HG02759 (cell line): ENCODE data around the gene C6orf136.
"Not testable (repeated sequence)": the region's sequence is repeated elsewhere in the genome, so short reads cannot be mapped to it uniquely, and the experiment has no call there.

Experiments used
- ATAC-seq: cut with Tn5 transposase; IDR thresholded peaks from one replicate; pipeline ENCODE4 v1.9.1; 2021; ENCODE audit warnings: mild to moderate bottlenecking, moderate library complexity; ENCODE audit not compliant: unreplicated experiment

Gene C6orf136

DNA sequence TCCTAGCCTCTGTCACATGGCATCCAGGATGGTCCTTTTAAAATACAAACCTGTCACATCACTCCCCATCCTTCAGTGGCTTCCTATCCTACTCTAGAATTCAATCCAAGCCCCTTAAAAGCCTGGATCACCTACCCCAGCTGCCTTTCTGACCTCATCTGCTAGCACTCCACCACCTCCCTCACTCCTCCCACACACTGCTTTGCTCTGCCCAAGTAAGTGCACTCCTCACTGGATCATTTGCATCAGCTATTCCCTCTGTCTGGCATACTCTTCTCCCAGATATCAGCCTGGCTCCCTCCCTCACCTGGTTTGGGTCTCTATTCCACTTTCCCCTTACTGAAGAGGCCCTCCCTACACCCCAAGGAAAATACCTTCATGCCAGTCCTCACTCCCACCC is 10.5 kb downstream of the C6orf136 start:
- no peak for ATAC-seq

DNA sequence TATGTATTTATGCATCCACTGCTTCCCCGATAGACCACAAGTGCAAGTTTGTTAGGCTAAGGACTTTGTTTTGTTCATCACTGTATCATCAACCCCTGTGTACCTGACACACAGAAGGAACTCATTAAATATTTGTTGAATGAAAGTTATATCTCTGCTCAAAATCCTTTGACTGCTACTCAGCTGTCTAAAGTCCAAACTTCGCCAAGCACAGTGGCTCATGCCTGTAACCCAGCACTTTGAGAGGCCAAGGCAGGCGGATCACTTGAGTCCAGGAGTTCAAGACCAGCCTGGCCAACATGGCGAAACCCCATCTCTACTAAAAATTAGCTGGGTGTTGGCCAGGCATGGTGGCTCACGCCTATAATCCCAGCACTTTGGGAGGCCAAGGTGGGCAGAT is 11.0 kb downstream of the C6orf136 start:
- ATAC-seq: not testable (repeated sequence)

DNA sequence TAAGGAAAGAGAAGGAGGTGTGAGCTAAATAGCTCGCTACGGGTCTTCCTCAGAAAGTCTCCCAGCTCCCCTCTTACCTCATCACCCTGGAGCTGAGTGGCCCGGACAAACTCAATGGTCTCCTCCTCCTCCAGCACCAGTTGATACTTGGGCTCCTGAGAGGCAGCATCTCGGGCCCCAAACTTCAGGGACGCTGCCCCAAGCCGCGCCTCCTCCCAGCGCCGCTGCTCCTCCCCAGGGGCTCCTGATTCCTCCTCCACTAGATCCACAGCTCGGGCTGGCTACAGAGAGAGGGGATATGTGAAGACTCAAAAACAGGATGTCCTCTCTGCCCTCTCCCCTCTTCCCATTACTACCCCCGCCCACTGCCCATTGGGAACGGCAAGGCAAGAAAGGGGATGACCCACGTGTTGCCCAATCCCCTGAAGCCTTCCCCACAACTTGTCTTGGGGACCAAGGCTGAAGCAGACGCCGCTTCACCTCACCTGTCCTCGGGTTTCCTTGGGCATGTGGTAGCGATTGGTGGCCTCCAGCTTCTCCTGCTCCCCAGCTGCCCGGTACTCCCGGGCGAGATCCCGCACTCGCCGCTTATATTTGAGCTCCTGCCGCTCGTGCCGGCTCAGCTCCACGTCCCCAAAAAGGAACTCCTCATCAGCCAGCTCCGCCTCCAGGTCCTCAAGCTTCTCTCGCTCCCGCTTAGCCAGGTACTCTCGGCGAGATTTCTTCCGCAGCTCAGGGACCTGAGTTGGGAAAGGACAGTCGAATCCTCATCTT is 18.2 kb downstream of the C6orf136 start:
- ATAC-seq: no peak

DNA sequence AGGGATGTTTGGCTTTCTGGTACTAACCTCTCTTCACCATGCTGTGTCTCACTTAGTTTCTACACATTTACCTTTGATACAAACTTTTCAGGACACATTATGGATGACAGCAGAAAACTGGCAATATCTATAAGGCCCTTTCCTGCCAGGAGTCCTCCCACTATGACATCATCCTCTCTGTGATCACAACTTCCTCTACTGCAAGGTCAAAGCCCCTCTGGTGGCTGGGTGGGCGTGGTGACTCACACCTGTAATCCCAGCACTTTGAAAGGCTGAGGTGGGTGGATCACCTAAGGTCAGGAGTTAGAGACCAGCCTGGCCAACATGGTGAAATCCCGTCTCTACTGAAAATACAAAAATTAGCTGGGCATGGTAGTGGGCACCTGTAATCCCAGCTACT is 19.4 kb downstream of the C6orf136 start:
- ATAC-seq: not testable (repeated sequence)

DNA sequence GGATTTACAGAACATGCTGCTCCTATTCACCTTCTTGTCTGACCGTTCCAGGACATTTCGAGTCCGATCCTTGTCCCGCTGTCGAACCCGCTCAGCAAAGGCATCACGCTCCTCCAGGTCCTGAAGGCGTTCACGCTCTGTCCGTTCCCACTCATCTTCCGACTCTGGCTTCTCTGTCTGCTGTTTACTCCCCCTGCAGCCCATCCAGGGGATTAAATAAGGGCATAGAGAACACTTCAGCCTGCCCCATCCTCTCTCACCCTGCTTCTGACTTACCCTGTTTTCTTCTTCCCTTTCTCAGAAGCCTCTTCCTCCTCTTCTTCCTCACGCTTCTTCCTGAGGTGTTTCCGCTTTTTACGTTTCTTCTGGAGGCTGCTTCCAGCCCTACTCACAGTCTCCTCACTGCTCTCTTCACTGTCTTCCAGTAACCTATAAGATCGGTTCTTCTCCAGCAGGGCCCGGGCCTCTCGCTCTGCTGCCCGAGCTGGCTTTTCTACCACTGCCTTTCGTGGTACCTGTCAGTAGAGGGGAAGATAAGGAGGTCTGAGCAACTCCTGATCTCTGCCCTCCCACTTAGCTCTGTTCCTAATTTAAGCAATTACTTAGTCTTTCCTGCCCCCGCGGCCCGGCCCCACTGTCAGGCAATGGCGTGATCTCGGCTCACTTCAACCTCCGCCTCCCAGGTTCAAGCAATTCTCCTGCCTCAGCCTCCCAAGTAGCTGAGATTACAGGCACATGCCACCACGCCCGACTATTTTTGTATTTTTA is 24.0 kb downstream of the C6orf136 start:
- ATAC-seq: no peak

DNA sequence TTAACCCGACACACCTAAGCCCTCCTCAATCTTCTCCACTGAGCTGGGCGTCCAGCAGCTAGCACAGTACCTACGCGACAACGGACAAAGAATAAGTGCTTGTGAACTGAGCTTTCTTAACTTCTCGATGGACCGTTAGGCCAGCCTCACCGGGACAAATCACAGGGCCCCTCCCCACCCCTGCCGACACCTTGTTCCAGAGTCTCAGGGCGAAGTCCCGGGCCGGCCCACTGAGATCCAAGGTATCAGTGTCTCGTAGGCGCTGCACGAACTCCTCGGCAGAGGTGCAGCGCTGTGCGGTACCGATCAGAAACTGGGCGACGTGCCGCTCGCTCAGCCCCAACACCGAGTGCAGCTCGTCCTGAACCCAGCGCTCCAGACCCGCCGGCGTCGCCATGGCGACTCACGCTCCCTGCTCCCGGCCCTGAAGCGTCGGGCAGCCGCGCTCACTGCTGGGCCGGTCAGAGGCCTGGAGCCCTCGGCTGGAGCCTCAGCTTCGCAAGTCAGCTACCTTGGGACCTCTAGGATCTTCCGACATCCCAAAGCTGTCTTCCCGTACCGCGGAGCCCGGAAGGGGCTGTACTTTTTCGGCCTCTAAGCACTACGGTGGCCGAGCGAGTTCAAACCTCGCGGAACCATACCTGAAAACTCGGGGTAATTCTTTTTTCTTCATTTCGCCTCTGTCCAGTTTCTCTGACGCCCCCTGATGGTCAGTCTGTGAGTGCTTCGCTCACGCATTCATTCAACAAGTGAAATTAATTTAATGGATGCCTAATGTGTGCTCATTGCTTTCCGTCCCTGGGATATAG is 25.7 kb downstream of the C6orf136 start, which contains the start of gene DHX16:
Gene DHX16 (minus strand): TSS at position 562 of the 809 bp plus-strand sequence. CDS start 165 bp downstream, at position 397.
- ATAC-seq: peak; percentile 78

DNA sequence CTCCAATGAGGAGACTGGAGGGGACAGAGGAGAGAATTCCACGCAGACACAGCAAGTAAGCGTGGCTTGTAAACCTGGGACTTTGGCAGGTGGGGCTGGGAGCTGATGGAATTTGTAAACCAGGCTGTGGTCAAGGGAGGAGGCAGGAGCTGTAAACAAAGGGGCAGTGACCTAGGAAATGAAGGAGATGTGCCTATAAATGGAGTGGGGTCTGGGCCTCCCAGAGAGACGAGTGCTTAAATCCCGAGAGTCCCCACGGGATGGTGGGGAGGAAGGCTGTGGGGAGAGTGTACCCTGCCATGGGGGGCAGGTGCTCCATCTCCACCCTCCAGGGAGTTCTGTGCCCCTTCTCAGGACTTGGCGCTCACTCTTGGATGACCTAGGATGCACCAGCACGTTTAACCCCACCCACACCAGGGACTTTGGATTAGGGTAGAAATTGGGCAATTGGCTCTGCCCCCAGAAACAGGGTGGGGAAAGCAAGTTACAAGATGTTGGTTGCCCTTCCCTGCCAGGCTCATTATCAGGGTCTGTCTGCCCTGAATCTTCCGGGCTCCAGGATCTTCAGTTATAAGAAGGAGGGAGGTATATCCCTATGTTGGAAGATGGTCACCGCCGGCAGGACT is 29.8 kb downstream of the C6orf136 start:
- ATAC-seq: no peak

DNA sequence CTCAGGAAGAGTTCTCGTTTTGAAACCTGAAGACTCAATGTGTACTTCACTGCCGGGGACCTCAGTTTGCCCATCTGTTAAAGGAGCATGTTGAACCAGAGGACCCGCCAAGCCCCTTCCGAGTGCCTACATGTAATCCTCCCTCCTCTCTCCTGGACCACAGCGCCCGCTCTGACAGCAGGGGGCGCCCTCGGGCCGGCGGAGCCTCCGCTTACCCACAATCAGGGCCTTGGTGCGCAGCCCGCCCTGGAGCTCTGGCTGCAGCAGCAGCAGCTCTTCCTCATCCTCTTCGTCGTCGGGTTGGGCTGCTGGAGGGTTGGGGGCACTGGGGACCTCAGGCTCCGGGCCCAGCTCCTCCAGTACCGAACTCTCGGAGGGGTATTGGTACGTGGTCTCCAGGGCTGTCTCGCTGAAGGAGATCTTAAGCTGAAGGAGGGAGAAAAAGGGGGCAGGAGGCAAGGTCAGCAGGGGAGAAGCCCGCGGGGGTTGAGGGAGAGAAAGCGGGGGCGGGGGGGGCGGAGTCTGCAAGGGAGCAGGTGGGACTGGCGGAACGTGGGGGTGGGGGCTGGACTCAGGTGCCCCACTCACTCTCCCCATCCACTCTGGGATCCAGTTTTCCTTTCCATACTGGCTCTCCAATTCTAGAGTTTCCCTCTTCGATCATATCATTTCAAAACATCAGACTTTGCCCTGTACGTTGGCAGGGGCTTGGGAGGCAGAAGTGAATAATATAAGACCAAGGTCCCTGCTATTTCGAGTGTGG is 32.2 kb downstream of the C6orf136 start:
- ATAC-seq: peak; percentile 47

DNA sequence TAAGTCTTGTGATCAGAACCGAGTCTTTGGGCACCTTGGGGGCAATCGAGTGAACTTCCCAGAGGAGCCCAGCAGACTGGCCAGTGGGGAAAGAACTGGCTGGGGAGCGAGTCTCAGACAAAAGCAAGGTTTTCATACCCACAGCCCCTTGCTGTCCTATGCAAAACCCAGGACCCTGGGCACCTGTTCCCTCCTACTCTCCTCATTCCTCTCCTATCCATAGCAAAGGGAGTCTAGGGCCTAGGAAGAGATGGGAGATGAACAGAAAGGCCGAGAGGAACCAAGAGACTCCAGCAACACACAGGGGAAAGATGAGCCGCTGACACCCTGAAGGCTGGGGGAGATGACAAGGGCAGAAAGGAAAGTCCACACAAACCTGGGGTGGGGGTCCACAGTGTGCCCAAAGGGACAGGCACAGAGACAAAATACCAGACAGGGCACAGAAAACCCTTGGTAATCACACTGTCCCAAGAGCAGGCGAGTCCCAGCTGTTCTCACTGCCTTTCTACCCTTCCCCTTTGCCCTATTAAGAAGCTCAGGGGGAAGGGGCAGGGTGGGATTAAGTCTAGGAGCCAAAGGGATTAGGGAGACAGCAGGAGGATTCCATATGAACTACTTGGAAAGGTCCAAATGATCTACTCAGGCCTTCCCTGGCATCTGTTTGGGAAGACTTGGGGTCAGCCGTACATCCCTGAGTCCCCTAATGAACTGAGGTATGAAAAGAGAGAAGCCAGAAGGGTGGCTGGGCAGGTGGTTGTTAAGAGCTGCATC is 33.0 kb downstream of the C6orf136 start:
- ATAC-seq: no peak

DNA sequence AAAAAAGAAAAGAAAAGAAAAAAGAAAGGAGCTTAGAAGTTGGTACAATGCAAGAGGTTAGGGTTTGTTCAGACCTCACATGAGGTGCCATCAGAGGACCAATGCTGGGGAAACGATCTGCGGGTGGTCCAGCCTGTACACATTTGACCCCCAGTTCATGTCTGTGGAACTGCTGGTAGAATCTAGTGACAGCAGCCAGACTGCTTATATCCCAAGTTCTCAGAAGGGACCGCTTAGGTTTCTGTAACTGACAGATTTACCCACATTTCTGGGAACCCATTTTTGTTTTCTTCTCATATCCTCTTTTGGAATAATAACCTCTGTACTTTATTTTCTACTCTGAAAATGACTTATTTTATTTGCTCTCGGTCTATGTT is 34.8 kb downstream of the C6orf136 start:
- ATAC-seq: no peak

DNA sequence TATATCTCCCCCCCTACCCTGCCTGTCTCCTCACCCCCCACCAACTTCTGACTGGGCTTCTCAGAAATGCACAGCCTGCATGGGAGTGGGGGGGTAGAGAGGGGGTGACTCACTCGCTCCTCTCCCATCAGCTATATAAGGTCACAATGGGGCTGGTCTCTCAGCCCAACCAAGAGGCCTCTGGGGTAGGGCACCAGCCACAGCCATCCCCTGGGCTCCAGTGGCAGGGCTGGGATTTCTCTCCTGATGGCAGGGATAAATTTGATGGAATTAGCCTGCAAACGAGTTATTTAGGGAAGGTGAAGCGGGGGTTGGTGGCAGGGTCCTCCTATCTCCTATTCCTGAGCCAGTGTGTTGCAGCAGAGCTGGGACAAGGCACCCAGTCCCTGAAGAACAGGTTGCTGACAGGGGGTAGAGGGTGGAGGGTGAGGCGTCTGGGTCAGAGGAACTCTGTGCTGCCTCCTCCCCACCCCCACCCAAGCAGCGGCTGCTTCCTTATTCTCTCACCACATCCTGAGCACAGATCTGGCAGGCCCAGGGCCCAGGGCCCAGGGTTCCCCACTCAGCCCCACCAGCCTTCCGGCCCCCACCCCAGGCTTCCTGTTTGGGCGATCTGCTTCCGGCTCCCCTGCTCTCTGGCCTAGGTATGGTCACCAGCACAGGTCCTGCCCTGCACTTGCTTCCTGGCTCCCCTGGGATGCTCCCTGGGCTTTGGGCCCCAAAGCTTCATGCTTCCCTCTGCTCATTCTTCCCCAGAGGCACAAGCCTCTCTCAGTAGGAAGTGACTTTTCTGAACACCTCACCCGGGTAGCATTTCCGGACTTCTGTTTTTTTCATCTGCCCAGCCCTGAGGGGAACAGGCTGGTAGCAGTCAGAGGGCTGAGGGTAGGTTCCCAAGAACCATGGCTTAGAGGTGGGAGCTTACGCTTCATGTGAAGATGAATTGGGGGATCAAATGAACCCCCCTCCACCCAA is 35.5 kb downstream of the C6orf136 start:
- ATAC-seq: peak; percentile 43

DNA sequence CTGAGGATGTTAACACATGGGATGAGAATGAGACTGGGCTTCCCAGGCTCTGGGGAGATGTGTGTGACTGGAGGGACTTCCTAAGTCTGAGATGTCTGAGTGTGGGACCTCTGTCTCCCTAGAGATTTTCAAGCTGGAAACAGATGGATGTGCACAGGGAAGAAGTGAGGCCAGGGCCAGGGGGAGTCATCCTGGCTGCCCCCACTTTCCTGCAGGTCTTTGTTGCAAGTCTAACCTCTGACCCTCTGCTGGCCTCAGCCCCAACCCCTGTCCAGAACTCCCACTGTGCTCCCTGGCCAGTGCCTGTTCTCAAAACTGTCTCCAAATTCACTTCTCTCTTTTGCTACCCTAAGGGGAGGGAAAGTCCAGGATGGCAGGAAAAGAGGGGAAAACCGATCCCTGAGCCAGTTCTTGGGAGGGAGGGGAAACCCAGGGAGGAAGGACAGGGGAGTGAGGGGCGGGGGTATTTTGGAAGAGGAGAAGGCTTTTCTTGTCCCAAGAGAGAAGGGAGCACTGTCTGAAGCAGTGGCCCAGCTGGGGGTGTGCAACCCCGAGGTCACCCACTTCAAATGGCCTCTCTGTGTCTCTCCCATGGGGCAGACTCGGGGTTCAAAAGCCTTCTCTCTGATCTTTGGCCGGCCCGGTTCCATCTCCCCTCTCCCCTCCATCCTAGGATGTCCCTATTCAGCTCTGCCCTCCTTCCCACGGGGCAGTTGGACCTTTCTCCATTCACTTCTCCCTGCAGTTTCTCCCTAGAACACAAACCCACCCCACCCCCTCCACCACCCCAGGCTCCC is 36.4 kb downstream of the C6orf136 start:
- no peak for ATAC-seq

DNA sequence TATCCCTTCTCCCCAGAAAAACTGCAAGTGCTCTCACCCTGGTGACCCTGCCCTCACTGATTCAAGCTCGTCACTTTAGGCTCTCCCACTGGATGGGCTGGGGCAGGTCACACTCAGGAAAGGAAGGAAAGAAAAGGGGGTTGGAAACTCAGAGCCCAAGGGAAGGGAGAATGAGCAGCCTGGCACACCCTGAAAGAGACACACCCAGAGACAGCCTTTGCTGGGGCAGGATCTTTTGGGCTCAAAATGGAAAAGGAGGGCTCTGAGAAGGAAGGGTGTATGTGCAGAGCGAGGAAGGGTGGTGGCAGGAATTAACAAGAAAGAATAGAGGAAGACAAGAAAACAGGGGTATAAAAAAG is 37.0 kb downstream of the C6orf136 start:
- ATAC-seq: no peak

DNA sequence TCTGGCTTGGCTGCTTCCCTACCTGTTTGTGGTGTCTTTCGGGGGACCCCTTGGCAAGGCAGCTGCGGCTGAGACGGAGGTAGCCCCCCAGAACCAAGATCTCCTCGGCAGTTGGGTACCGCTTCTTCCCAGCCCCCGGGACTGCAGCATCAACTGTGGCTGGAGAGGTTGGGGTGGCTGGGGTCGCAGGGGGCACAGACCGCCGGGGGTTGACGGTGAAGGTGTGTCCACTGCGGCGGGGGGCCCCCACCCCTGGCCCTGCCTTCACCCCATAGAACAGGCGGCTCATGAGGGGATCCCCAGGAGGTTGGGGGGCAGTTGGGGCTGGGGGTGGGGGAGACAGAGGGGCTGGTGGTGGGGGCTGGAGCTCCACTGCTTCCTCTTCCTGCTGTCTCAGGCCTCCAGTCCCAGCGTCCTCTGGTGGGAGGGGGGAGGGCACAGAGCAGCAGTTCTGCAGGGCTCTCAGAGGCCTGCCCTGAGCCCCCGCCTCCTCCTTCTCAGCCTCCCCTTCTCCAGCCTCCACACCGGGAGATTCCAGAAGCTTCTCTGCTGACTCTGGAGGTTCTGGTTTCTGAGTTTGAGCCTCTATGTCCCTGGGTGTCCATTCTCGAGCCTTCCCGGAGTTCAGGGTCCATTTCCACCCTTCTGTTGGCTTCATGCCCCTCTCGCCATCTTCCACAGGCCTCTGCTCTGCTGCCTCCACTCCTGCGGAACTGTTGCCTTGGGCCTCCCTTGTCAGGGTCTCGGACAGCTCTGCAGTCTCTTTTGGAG is 37.6 kb downstream of the C6orf136 start:
- no peak for ATAC-seq

DNA sequence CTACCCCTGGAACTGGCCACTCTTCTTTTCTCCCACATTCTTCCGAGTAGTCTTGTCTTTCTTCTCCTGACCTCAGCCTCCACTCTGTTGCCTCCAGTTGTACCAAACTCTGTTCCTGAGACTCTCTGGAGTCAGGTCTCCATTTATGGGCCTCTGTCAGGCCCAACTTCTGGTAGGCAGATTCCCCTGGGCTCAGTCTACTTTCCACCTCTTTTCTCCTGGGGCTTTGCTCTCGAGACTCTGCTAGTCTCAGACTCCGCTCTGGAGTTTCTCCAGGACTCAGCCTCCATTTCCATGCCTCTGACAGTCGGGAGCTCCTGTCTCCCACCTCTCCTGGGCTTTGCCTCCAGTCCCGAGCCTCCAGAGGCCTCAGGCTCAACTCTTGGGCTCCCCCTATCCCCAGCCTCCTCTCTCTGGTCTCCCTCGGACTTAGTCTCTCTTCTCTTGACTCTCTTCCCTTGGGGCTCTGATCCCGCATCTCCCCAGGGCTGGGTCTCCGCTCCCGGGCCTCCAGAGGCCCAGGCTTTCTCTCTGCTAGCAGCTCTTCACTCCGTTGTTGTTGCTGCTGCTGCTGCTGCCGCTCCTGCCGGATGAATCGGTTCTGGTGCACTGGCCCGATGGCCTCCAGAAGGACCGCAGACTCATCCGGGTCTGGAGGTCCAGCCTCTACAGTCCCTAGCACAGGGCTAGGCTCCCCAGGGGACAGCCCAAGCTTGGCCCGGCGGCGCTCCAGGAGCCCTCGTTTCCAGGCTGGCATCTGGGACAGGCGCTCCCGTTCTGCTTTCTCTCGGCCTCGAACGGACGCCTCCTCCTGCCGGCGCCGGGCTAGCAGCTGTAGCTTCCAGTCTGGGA is 38.5 kb downstream of the C6orf136 start:
- ATAC-seq: no peak
